ENCODE results near the gene SETD4.
A peak's percentile ranks its signal among the peaks of the same experiment; 100 is the strongest.
"Not testable (repeated sequence)": the region's sequence is repeated elsewhere in the genome, so short reads cannot be mapped to it uniquely, and the experiment has no call there.

Gene SETD4

GRCh38 chr21:36079010-36079649 is 18.8 kb upstream of the SETD4 start:
- DNase-seq (ENCODE audit: low read depth, low spot score): no peak

- no peak for DNase-seq (ENCODE audit: low read depth, low spot score)
Measured at GRCh38 chr21:36077758-36078157, 17.4 kb upstream of the SETD4 start.

GRCh38 chr21:36076878-36077655 is 16.7 kb upstream of the SETD4 start:
- no peak for DNase-seq (ENCODE audit: low read depth, low spot score)

- no peak for DNase-seq (ENCODE audit: low read depth, low spot score)
Measured at GRCh38 chr21:36075953-36076352, 15.6 kb upstream of the SETD4 start.

- DNase-seq (ENCODE audit: low read depth, low spot score): no peak
Measured at GRCh38 chr21:36075171-36075570, 14.8 kb upstream of the SETD4 start.

- DNase-seq (ENCODE audit: low read depth, low spot score): not testable (repeated sequence)
Measured at GRCh38 chr21:36073911-36074310, 13.6 kb upstream of the SETD4 start.

GRCh38 chr21:36073181-36073580 is 12.9 kb upstream of the SETD4 start:
- DNase-seq (ENCODE audit: low read depth, low spot score): no peak

GRCh38 chr21:36072453-36073162 is 12.3 kb upstream of the SETD4 start:
- no peak for DNase-seq (ENCODE audit: low read depth, low spot score)

- no peak for DNase-seq (ENCODE audit: low read depth, low spot score)
Measured at GRCh38 chr21:36070999-36071398, 10.7 kb upstream of the SETD4 start.

GRCh38 chr21:36069713-36070583 is 9.6 kb upstream of the SETD4 start, which contains the start of gene CBR1:
TSS of gene CBR1 (plus strand) at chr21:36070024. CDS start at chr21:36070116, 92 bp downstream.
- DNase-seq (ENCODE audit: low read depth, low spot score): peak; percentile 84

GRCh38 chr21:36068748-36069398 is 8.5 kb upstream of the SETD4 start:
- DNase-seq (ENCODE audit: low read depth, low spot score): no peak

- no peak for DNase-seq (ENCODE audit: low read depth, low spot score)
Measured at GRCh38 chr21:36065497-36066036, 5.2 kb upstream of the SETD4 start.

- no peak for DNase-seq (ENCODE audit: low read depth, low spot score)
Measured at GRCh38 chr21:36064085-36064460, 3.7 kb upstream of the SETD4 start.

- DNase-seq (ENCODE audit: low read depth, low spot score): peak; percentile 66
Measured at GRCh38 chr21:36063375-36064084, 3.2 kb upstream of the SETD4 start.

- no peak for DNase-seq (ENCODE audit: low read depth, low spot score)
Measured at GRCh38 chr21:36061445-36061844, 1.1 kb upstream of the SETD4 start.

GRCh38 chr21:36059823-36060158 is 535 bp downstream of the SETD4 start:
- no peak for DNase-seq (ENCODE audit: low read depth, low spot score)

- DNase-seq (ENCODE audit: low read depth, low spot score): no peak
Measured at GRCh38 chr21:36055551-36055950, 4.8 kb downstream of the SETD4 start.

- no peak for DNase-seq (ENCODE audit: low read depth, low spot score)
Measured at GRCh38 chr21:36053715-36054062, 6.6 kb downstream of the SETD4 start.

GRCh38 chr21:36052860-36053714 is 7.2 kb downstream of the SETD4 start:
- no peak for DNase-seq (ENCODE audit: low read depth, low spot score)

All from ELF-1 (cell line).